HEK293 (cell line): ENCODE data around the gene HOXB4.
A peak's percentile ranks its signal among the peaks of the same experiment; 100 is the strongest.

Source experiments
- GLI2 ChIP-seq: fragments of 450-650 bp; formaldehyde crosslinking; IDR thresholded peaks from 2 replicates; pipeline ENCODE4; 2017; ENCODE audit warnings: missing biosample characterization, missing genetic modification characterization, low read depth, borderline replicate concordance
- OSR2 ChIP-seq: fragments of 450-650 bp; formaldehyde crosslinking; IDR thresholded peaks from 2 replicates; pipeline ENCODE4 v1.5.1; 2016; ENCODE audit warnings: missing biosample characterization, missing genetic modification characterization
- TCF7L2 ChIP-seq: IDR thresholded peaks from 2 replicates; pipeline ENCODE4 v1.6.1; 2011; ENCODE audit warnings: low read depth, mild to moderate bottlenecking, inconsistent platforms, low read length, moderate library complexity, borderline replicate concordance
- ZBTB17 ChIP-seq: fragments of 450-650 bp; formaldehyde crosslinking; IDR thresholded peaks from 2 replicates; pipeline ENCODE4 v1.5.1; 2016; ENCODE audit warnings: missing biosample characterization, missing genetic modification characterization
- ZBTB48 ChIP-seq: fragments of 450-650 bp; formaldehyde crosslinking; IDR thresholded peaks from 2 replicates; pipeline ENCODE4 v1.5.1; 2016; ENCODE audit warnings: missing biosample characterization, missing genetic modification characterization
- ZNF214 ChIP-seq: fragments of 450-650 bp; formaldehyde crosslinking; IDR thresholded peaks from 2 replicates; pipeline ENCODE4 v1.5.1; 2017; ENCODE audit warnings: missing biosample characterization, mild to moderate bottlenecking, missing genetic modification characterization, borderline replicate concordance
- ZNF223 ChIP-seq: fragments of 450-650 bp; formaldehyde crosslinking; IDR thresholded peaks from 2 replicates; pipeline ENCODE4 v1.5.1; 2016; ENCODE audit warnings: missing biosample characterization, missing genetic modification characterization
- ZNF341 ChIP-seq: fragments of 450-650 bp; formaldehyde crosslinking; IDR thresholded peaks from 2 replicates; pipeline ENCODE4; 2016; ENCODE audit warnings: low read depth, missing biosample characterization, missing genetic modification characterization
- ZNF394 ChIP-seq: fragments of 450-650 bp; formaldehyde crosslinking; IDR thresholded peaks from 2 replicates; pipeline ENCODE4 v1.5.1; 2016; ENCODE audit warnings: missing biosample characterization, missing genetic modification characterization, mild to moderate bottlenecking, moderate library complexity, borderline replicate concordance
- ZNF510 ChIP-seq: fragments of 450-650 bp; formaldehyde crosslinking; IDR thresholded peaks from 2 replicates; pipeline ENCODE4 v1.5.1; 2018; ENCODE audit warnings: mild to moderate bottlenecking, missing genetic modification characterization, missing biosample characterization; ENCODE audit not compliant: insufficient replicate concordance
- ZNF548 ChIP-seq: fragments of 450-650 bp; formaldehyde crosslinking; IDR thresholded peaks from 2 replicates; pipeline ENCODE4 v1.5.1; 2016; ENCODE audit warnings: missing biosample characterization, missing genetic modification characterization
- ZNF610 ChIP-seq: fragments of 450-650 bp; formaldehyde crosslinking; IDR thresholded peaks from 2 replicates; pipeline ENCODE4 v1.5.1; 2016; ENCODE audit warnings: missing biosample characterization, missing genetic modification characterization, borderline replicate concordance
- ZNF670 ChIP-seq: fragments of 450-650 bp; formaldehyde crosslinking; IDR thresholded peaks from 2 replicates; pipeline ENCODE4 v1.5.1; 2016; ENCODE audit warnings: missing biosample characterization, missing genetic modification characterization, low read depth
- TF ChIP-seq, protein P1 (sequence below): fragments of 450-650 bp; formaldehyde crosslinking; conservative IDR thresholded peaks from 2 replicates; pipeline ENCODE4 v1.5.1; 2016; ENCODE audit warnings: low read depth, missing biosample characterization, missing genetic modification characterization
- TF ChIP-seq, protein P2 (sequence below): fragments of 450-650 bp; formaldehyde crosslinking; IDR thresholded peaks from 2 replicates; pipeline ENCODE4 v1.5.1; 2016; ENCODE audit warnings: missing biosample characterization, missing genetic modification characterization
- TF ChIP-seq, protein P3 (sequence below): fragments of 450-650 bp; formaldehyde crosslinking; IDR thresholded peaks from 2 replicates; pipeline ENCODE4 v1.5.1; 2016; ENCODE audit warnings: missing biosample characterization, missing genetic modification characterization, low read depth
- TF ChIP-seq, protein P4 (sequence below): fragments of 450-650 bp; formaldehyde crosslinking; IDR thresholded peaks from 2 replicates; pipeline ENCODE4 v1.5.1; 2016; ENCODE audit warnings: missing biosample characterization, missing genetic modification characterization
- TF ChIP-seq, protein P5 (sequence below): fragments of 450-650 bp; formaldehyde crosslinking; IDR thresholded peaks from 2 replicates; pipeline ENCODE4 v1.5.1; 2016; ENCODE audit warnings: missing biosample characterization, missing genetic modification characterization
- TF ChIP-seq, protein P6 (sequence below): fragments of 450-650 bp; formaldehyde crosslinking; IDR thresholded peaks from 2 replicates; pipeline ENCODE4 v1.5.1; 2016; ENCODE audit warnings: missing biosample characterization, missing genetic modification characterization

The HOXB4 gene

DNA sequence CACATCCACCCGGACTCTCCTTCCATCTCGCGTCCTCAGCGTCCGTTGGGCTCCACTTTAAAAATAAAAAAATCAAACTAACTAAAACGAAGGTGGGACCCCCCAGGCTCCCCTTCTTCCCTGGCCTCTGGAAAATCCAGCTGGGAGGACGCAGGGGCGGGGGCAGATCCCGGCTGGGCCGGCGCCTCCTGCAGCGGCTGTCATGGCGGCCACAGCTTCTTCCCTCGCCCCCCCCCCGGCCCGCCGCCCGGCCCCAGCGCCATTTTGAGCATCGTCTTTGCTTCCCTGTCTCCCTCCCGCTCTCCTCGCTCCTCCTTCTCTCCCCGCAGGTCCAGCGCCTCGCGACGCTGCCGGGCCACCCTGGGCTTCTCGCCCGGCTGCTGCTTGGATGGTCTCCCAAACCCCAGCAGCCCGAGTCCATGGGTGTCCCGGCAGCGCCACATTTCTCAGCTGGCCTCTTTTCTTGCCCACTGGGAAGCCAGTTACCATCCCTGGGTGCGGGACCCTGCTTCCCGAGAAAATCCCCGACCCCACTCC lies 36.5 kb downstream of the HOXB4 start (continued):
- TF ChIP-seq, protein P1, sequence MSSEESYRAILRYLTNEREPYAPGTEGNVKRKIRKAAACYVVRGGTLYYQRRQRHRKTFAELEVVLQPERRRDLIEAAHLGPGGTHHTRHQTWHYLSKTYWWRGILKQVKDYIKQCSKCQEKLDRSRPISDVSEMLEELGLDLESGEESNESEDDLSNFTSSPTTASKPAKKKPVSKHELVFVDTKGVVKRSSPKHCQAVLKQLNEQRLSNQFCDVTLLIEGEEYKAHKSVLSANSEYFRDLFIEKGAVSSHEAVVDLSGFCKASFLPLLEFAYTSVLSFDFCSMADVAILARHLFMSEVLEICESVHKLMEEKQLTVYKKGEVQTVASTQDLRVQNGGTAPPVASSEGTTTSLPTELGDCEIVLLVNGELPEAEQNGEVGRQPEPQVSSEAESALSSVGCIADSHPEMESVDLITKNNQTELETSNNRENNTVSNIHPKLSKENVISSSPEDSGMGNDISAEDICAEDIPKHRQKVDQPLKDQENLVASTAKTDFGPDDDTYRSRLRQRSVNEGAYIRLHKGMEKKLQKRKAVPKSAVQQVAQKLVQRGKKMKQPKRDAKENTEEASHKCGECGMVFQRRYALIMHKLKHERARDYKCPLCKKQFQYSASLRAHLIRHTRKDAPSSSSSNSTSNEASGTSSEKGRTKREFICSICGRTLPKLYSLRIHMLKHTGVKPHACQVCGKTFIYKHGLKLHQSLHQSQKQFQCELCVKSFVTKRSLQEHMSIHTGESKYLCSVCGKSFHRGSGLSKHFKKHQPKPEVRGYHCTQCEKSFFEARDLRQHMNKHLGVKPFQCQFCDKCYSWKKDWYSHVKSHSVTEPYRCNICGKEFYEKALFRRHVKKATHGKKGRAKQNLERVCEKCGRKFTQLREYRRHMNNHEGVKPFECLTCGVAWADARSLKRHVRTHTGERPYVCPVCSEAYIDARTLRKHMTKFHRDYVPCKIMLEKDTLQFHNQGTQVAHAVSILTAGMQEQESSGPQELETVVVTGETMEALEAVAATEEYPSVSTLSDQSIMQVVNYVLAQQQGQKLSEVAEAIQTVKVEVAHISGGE (tag by site-specific recombination), result peak; percentile 20; the same call in 1 of the 2 replicates
- TF ChIP-seq ZNF341 (tag by site-specific recombination) (peak; percentile 25; the same call in 1 of the 2 replicates), ZNF670 (tag by site-specific recombination) (no peak), TCF7L2 (no peak), ZNF214 (tag by site-specific recombination) (no peak), ZNF394 (0 out of 2 replicates have a peak, but pooled peaks have one; percentile 27), ZNF223 (0 out of 2 replicates have a peak, but pooled peaks have one; percentile 10), ZNF510 (no peak), ZNF610 (tag by site-specific recombination) (no peak), ZBTB48 (tag by site-specific recombination) (no peak), ZNF548 (tag by site-specific recombination) (no peak), ZBTB17 (tag by site-specific recombination) (peak; percentile 56; the same call in 1 of the 2 replicates), GLI2 (tag by site-specific recombination) (no peak), OSR2 (no peak)
- TF ChIP-seq, protein P2, sequence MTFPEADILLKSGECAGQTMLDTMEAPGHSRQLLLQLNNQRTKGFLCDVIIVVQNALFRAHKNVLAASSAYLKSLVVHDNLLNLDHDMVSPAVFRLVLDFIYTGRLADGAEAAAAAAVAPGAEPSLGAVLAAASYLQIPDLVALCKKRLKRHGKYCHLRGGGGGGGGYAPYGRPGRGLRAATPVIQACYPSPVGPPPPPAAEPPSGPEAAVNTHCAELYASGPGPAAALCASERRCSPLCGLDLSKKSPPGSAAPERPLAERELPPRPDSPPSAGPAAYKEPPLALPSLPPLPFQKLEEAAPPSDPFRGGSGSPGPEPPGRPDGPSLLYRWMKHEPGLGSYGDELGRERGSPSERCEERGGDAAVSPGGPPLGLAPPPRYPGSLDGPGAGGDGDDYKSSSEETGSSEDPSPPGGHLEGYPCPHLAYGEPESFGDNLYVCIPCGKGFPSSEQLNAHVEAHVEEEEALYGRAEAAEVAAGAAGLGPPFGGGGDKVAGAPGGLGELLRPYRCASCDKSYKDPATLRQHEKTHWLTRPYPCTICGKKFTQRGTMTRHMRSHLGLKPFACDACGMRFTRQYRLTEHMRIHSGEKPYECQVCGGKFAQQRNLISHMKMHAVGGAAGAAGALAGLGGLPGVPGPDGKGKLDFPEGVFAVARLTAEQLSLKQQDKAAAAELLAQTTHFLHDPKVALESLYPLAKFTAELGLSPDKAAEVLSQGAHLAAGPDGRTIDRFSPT (tag by site-specific recombination), result no peak
- TF ChIP-seq, protein P3, sequence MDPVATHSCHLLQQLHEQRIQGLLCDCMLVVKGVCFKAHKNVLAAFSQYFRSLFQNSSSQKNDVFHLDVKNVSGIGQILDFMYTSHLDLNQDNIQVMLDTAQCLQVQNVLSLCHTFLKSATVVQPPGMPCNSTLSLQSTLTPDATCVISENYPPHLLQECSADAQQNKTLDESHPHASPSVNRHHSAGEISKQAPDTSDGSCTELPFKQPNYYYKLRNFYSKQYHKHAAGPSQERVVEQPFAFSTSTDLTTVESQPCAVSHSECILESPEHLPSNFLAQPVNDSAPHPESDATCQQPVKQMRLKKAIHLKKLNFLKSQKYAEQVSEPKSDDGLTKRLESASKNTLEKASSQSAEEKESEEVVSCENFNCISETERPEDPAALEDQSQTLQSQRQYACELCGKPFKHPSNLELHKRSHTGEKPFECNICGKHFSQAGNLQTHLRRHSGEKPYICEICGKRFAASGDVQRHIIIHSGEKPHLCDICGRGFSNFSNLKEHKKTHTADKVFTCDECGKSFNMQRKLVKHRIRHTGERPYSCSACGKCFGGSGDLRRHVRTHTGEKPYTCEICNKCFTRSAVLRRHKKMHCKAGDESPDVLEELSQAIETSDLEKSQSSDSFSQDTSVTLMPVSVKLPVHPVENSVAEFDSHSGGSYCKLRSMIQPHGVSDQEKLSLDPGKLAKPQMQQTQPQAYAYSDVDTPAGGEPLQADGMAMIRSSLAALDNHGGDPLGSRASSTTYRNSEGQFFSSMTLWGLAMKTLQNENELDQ (tag by site-specific recombination), result no peak
- TF ChIP-seq, protein P4, sequence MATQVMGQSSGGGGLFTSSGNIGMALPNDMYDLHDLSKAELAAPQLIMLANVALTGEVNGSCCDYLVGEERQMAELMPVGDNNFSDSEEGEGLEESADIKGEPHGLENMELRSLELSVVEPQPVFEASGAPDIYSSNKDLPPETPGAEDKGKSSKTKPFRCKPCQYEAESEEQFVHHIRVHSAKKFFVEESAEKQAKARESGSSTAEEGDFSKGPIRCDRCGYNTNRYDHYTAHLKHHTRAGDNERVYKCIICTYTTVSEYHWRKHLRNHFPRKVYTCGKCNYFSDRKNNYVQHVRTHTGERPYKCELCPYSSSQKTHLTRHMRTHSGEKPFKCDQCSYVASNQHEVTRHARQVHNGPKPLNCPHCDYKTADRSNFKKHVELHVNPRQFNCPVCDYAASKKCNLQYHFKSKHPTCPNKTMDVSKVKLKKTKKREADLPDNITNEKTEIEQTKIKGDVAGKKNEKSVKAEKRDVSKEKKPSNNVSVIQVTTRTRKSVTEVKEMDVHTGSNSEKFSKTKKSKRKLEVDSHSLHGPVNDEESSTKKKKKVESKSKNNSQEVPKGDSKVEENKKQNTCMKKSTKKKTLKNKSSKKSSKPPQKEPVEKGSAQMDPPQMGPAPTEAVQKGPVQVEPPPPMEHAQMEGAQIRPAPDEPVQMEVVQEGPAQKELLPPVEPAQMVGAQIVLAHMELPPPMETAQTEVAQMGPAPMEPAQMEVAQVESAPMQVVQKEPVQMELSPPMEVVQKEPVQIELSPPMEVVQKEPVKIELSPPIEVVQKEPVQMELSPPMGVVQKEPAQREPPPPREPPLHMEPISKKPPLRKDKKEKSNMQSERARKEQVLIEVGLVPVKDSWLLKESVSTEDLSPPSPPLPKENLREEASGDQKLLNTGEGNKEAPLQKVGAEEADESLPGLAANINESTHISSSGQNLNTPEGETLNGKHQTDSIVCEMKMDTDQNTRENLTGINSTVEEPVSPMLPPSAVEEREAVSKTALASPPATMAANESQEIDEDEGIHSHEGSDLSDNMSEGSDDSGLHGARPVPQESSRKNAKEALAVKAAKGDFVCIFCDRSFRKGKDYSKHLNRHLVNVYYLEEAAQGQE, result peak; percentile 51; the same call in 1 of the 2 replicates
- TF ChIP-seq, protein P5, sequence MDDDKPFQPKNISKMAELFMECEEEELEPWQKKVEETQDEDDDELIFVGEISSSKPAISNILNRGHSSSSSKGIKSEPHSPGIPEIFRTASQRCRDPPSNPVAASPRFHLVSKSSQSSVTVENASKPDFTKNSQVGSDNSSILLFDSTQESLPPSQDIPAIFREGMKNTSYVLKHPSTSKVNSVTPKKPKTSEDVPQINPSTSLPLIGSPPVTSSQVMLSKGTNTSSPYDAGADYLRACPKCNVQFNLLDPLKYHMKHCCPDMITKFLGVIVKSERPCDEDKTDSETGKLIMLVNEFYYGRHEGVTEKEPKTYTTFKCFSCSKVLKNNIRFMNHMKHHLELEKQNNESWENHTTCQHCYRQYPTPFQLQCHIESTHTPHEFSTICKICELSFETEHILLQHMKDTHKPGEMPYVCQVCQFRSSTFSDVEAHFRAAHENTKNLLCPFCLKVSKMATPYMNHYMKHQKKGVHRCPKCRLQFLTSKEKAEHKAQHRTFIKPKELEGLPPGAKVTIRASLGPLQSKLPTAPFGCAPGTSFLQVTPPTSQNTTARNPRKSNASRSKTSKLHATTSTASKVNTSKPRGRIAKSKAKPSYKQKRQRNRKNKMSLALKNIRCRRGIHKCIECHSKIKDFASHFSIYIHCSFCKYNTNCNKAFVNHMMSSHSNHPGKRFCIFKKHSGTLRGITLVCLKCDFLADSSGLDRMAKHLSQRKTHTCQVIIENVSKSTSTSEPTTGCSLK (tag by site-specific recombination), result no peak
- TF ChIP-seq, protein P6, sequence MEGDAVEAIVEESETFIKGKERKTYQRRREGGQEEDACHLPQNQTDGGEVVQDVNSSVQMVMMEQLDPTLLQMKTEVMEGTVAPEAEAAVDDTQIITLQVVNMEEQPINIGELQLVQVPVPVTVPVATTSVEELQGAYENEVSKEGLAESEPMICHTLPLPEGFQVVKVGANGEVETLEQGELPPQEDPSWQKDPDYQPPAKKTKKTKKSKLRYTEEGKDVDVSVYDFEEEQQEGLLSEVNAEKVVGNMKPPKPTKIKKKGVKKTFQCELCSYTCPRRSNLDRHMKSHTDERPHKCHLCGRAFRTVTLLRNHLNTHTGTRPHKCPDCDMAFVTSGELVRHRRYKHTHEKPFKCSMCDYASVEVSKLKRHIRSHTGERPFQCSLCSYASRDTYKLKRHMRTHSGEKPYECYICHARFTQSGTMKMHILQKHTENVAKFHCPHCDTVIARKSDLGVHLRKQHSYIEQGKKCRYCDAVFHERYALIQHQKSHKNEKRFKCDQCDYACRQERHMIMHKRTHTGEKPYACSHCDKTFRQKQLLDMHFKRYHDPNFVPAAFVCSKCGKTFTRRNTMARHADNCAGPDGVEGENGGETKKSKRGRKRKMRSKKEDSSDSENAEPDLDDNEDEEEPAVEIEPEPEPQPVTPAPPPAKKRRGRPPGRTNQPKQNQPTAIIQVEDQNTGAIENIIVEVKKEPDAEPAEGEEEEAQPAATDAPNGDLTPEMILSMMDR (tag by site-specific recombination), result peak; percentile 23; the same call in 1 of the 2 replicates
